A673 (cell line): ENCODE results near the gene MYCL. TPM values are rescaled to one million over a fixed set of nuclear protein-coding genes. Genes with fewer than 3 reads are reported as not detected.

Source experiments
- BruUV-seq: library from RNA; stranded (reverse); fragments of 400-500 nt; replicated peaks from 2 replicates; lab custom pipeline; 2021; lab: Mats Ljungman, UMichigan
- CTCF ChIA-PET: fragments of 300-600 bp; sonication (Branson Sonifier 250); formaldehyde crosslinking; loops from one replicate; lab custom pipeline; 2022; ENCODE audit warnings: antibody characterized with exemption; lab: Charles Lee
- POLR2A ChIA-PET: fragments of 300-600 bp; sonication (Branson Sonifier 250); formaldehyde crosslinking; loops from one replicate; lab custom pipeline; 2022; ENCODE audit warnings: antibody characterized with exemption; ENCODE audit not compliant: low non-redundant PET; lab: Charles Lee
- DNase-seq: peaks from one replicate; pipeline ENCODE4 v3.0.0-alpha.2; 2015; ENCODE audit warnings: low spot score
- H3K27ac ChIP-seq: fragments of 200-600 bp; sonication (generic); 2 replicates; pipeline ENCODE4 v1.5.1; 2016; ENCODE audit warnings: mixed run types, low read depth, mild to moderate bottlenecking, mixed read lengths, antibody characterized with exemption, low read length; ENCODE audit not compliant: poor library complexity, severe bottlenecking
- H3K27me3 ChIP-seq: fragments of 200-600 bp; sonication (generic); replicated peaks from 2 replicates; pipeline ENCODE4 v1.6.1; 2017; ENCODE audit warnings: mixed run types, low read depth, mild to moderate bottlenecking, mixed read lengths, antibody characterized with exemption, low read length; ENCODE audit not compliant: insufficient read depth, poor library complexity
- H3K36me3 ChIP-seq: fragments of 200-600 bp; sonication (generic); 2 replicates; pipeline ENCODE4 v1.6.1; 2016; ENCODE audit warnings: mixed run types, mild to moderate bottlenecking, mixed read lengths, antibody characterized with exemption, low read length; ENCODE audit not compliant: insufficient read depth, poor library complexity, severe bottlenecking
- H3K4me1 ChIP-seq: fragments of 200-600 bp; sonication (generic); 2 replicates; pipeline ENCODE4 v1.6.1; 2017; ENCODE audit warnings: mixed run types, mild to moderate bottlenecking, mixed read lengths, antibody characterized with exemption, low read length; ENCODE audit not compliant: insufficient read depth, poor library complexity, severe bottlenecking
- H3K4me3 ChIP-seq: fragments of 200-600 bp; sonication (generic); 2 replicates; pipeline ENCODE4 v1.5.1; 2016; ENCODE audit warnings: low read depth, mixed run types, mild to moderate bottlenecking, mixed read lengths, low read length; ENCODE audit not compliant: poor library complexity, severe bottlenecking
- H3K9me3 ChIP-seq: fragments of 200-600 bp; sonication (generic); 2 replicates; pipeline ENCODE4 v1.6.1; 2016; ENCODE audit warnings: mixed run types, low read depth, mild to moderate bottlenecking, mixed read lengths, antibody characterized with exemption, low read length; ENCODE audit not compliant: poor library complexity, severe bottlenecking
- CTCF ChIP-seq: fragments of 300-800, 200-600 bp; sonication (generic); conservative IDR thresholded peaks from 2 replicates; pipeline ENCODE4 v1.5.1; 2017; ENCODE audit warnings: low read depth, mild to moderate bottlenecking, antibody characterized with exemption, low read length, moderate library complexity, mixed read lengths
- EZH2 ChIP-seq: fragments of 200-600 bp; sonication (generic); IDR thresholded peaks from 2 replicates; pipeline ENCODE4 v1.6.1; 2017; ENCODE audit warnings: borderline replicate concordance, low read depth, mild to moderate bottlenecking, mixed read lengths, antibody characterized with exemption, low read length; ENCODE audit not compliant: poor library complexity, severe bottlenecking
- intact Hi-C: fragments of 100-400 bp; cut with micrococcal nuclease; formaldehyde crosslinking; loops from one replicate; pipeline ENCODE4 v1.10.0; 2022; ENCODE audit not compliant: unreplicated experiment
- total RNA-seq: library from RNA; stranded (reverse); gene quantifications from 2 replicates; pipeline ENCODE4 v1.2.3, GENCODE V29; 2021

The MYCL gene
- total RNA-seq, 1 experiment from 2014 or later = 0.58 TPM

GRCh38 chr1:39857126-39857878 is 44.4 kb downstream of the MYCL start:
- TF ChIP-seq EZH2 = no peak
- no peak for TF ChIP-seq CTCF
- CTCF ChIA-PET = no interaction called here

GRCh38 chr1:39854738-39855137 is 47.0 kb downstream of the MYCL start:
- Histone ChIP-seq H3K27ac (no peak overlapping the region), H3K4me3 (no peak overlapping the region), H3K27me3 (no peaks in the 10 kb centered on the region), H3K4me1 (peaks cover 10% of the 10 kb centered on the region), H3K36me3 (peaks cover 42% of the 10 kb centered on the region), H3K9me3 (no peaks in the 10 kb centered on the region)
- BruUV-seq = no TSS peak
- ChIA-PET POLR2A (no interaction called here), CTCF (no interaction called here)
- TF ChIP-seq CTCF = no peak
- no peak for TF ChIP-seq EZH2
- DNase-seq = no peak
- intact Hi-C loops = no loop called here

More at GRCh38 chr1:39857126-39857878, 44.4 kb downstream of the MYCL start:
- BruUV-seq = no TSS peak
- intact Hi-C loops = no loop called here
- H3K27ac ChIP-seq = no peak overlapping the region
- H3K4me1 ChIP-seq = peaks cover 14% of the 10 kb centered on the region
- H3K36me3 ChIP-seq = peaks cover 28% of the 10 kb centered on the region
- no peak for DNase-seq
- POLR2A ChIA-PET = no interaction called here
- H3K4me3 ChIP-seq = no peak overlapping the region
- H3K9me3 ChIP-seq = no peaks in the 10 kb centered on the region
- H3K27me3 ChIP-seq = no peaks in the 10 kb centered on the region

- TF ChIP-seq CTCF = no peak
- no TSS peak for BruUV-seq
- Histone ChIP-seq H3K36me3 (peaks cover 46% of the 10 kb centered on the region), H3K4me3 (no peak overlapping the region), H3K9me3 (no peaks in the 10 kb centered on the region), H3K27me3 (no peaks in the 10 kb centered on the region), H3K4me1 (peaks cover 9% of the 10 kb centered on the region), H3K27ac (no peak overlapping the region)
- no peak for DNase-seq
- intact Hi-C loops = no loop called here
- POLR2A ChIA-PET = no interaction called here
- CTCF ChIA-PET = no interaction called here
Measured at GRCh38 chr1:39854314-39854713, 47.4 kb downstream of the MYCL start.
